ENCODE data around the gene EFNA1.

GRCh38 chr1:155122308-155122707, 5.4 kb upstream of the EFNA1 start:
- TF ChIP-seq POLR2A (IDR thresholded peaks at IDR 0.05): no peak
- no peak for TF ChIP-seq POLR2AphosphoS5 (IDR thresholded peaks at IDR 0.05)
